Trophoblast cell (in vitro differentiated cells and primary cell): ENCODE results near the gene BRAP.
A peak's percentile ranks its signal among the peaks of the same experiment; 100 is the strongest.

ENCODE experiments used
- DNase-seq, 2 donors: peaks; one replicate each; pipeline ENCODE4 v3.0.0-alpha.2; 2016
- H2AFZ ChIP-seq: 2 replicates; pipeline ENCODE4 v1.6.1; 2013; ENCODE audit warnings: low read length, moderate library complexity, mild to moderate bottlenecking; ENCODE audit not compliant: insufficient read depth, poor library complexity
- H2AK5ac ChIP-seq: 2 replicates; pipeline ENCODE4 v1.6.1; 2013; ENCODE audit warnings: mild to moderate bottlenecking, low read length
- H2BK120ac ChIP-seq: 2 replicates; pipeline ENCODE4 v1.6.1; 2013; ENCODE audit warnings: low read length, mild to moderate bottlenecking, moderate library complexity; ENCODE audit not compliant: insufficient read depth, poor library complexity
- H2BK12ac ChIP-seq: 2 replicates; pipeline ENCODE4 v1.6.1; 2013; ENCODE audit warnings: mild to moderate bottlenecking, low read length, moderate library complexity
- H2BK5ac ChIP-seq: 2 replicates; pipeline ENCODE4 v1.6.1; 2013; ENCODE audit warnings: low read length, low read depth, moderate library complexity, mild to moderate bottlenecking; ENCODE audit not compliant: poor library complexity
- H3K14ac ChIP-seq: 2 replicates; pipeline ENCODE4 v1.6.1; 2013; ENCODE audit warnings: mild to moderate bottlenecking, low read length
- H3K18ac ChIP-seq: 2 replicates; pipeline ENCODE4 v1.6.1; 2013; ENCODE audit warnings: mild to moderate bottlenecking, low read length
- H3K23ac ChIP-seq: 2 replicates; pipeline ENCODE4 v1.6.1; 2013; ENCODE audit warnings: low read length
- H3K27ac ChIP-seq: 2 replicates; pipeline ENCODE4 v1.5.1; 2013; ENCODE audit warnings: low read depth, mild to moderate bottlenecking, inconsistent platforms, low read length, moderate library complexity
- H3K27me3 ChIP-seq: 2 replicates; pipeline ENCODE4 v1.6.1; 2013; ENCODE audit warnings: inconsistent platforms, mild to moderate bottlenecking, low read length, moderate library complexity; ENCODE audit not compliant: insufficient read depth
- H3K36me3 ChIP-seq, 2 experiments: 1 replicate in 1 of 2; 2 replicates in 1 of 2; pipeline ENCODE4 v1.6.1; 2013; ENCODE audit warnings: low read length in 2 of 2, mild to moderate bottlenecking in 2 of 2, moderate library complexity in 1 of 2; ENCODE audit not compliant: insufficient read depth in 2 of 2, control insufficient read depth in 1 of 2
- H3K4ac ChIP-seq: 2 replicates; pipeline ENCODE4 v1.6.1; 2013; ENCODE audit warnings: low read depth, mild to moderate bottlenecking, low read length, moderate library complexity
- H3K4me1 ChIP-seq, 2 experiments: 1 replicate in 1 of 2; 2 replicates in 1 of 2; pipeline ENCODE4 v1.6.1; 2013; ENCODE audit warnings: low read length in 2 of 2, mild to moderate bottlenecking in 2 of 2, moderate library complexity in 1 of 2; ENCODE audit not compliant: insufficient read depth in 2 of 2, control insufficient read depth in 1 of 2
- H3K4me2 ChIP-seq: 2 replicates; pipeline ENCODE4 v1.6.1; 2013; ENCODE audit warnings: inconsistent platforms, mild to moderate bottlenecking, low read length, moderate library complexity
- H3K4me3 ChIP-seq: 2 replicates; pipeline ENCODE4 v1.5.1; 2013; ENCODE audit warnings: mild to moderate bottlenecking, low read depth, low read length, inconsistent platforms
- H3K79me1 ChIP-seq: one replicate; pipeline ENCODE4 v1.6.1; 2013; ENCODE audit warnings: low read length
- H3K79me2 ChIP-seq: 2 replicates; pipeline ENCODE4 v1.6.1; 2013; ENCODE audit warnings: low read length, mild to moderate bottlenecking; ENCODE audit not compliant: control insufficient read depth, insufficient read depth, poor library complexity
- H3K9ac ChIP-seq: 2 replicates; pipeline ENCODE4 v1.6.1; 2013; ENCODE audit warnings: mild to moderate bottlenecking, low read length
- H3K9me3 ChIP-seq: 2 replicates; pipeline ENCODE4 v1.6.1; 2013; ENCODE audit warnings: low read depth, mild to moderate bottlenecking, control low read depth, inconsistent platforms, low read length; ENCODE audit not compliant: insufficient read depth
- H4K12ac ChIP-seq: 2 replicates; pipeline ENCODE4 v1.6.1; 2013; ENCODE audit warnings: low read depth, mild to moderate bottlenecking, low read length, moderate library complexity
- H4K8ac ChIP-seq: 2 replicates; pipeline ENCODE4 v1.6.1; 2013; ENCODE audit warnings: low read depth, mild to moderate bottlenecking, low read length, moderate library complexity
- H4K91ac ChIP-seq: one replicate; pipeline ENCODE4 v1.6.1; 2013; ENCODE audit warnings: low read depth, mild to moderate bottlenecking, low read length, moderate library complexity
- WGBS: extraction: QIAGEN DNeasy Blood & Tissue Kit; methylation state at CpG from one replicate; pipeline ENCODE4 v1.1.7; 2013; ENCODE audit warnings: missing lambda C conversion rate; ENCODE audit not compliant: insufficient read length, insufficient coverage; ENCODE audit errors: extremely low coverage; 5-methylcytosine and 5-hydroxymethylcytosine counted together

The BRAP gene

GRCh38 chr12:111715279-111715678 is 29.5 kb upstream of the BRAP start:
- H2AFZ ChIP-seq, result no peak overlapping the region
- no peak overlapping the region for H3K9ac ChIP-seq
- no peak overlapping the region for H3K4me3 ChIP-seq
- DNase-seq, result peak; percentile 20 to 65
- no peak overlapping the region for H4K8ac ChIP-seq
- H4K91ac ChIP-seq, result no peak overlapping the region
- H3K14ac ChIP-seq, result no peak overlapping the region
- no peak overlapping the region for H4K12ac ChIP-seq
- H2BK120ac ChIP-seq, result no peak overlapping the region
- H3K36me3 ChIP-seq, result peaks cover 20 to 24% of the 10 kb centered on the region in 2 experiments
- H3K18ac ChIP-seq, result no peak overlapping the region
- no peaks in the 10 kb centered on the region for H3K4me1 ChIP-seq
- no peak overlapping the region for H3K23ac ChIP-seq
- no peak overlapping the region for H2AK5ac ChIP-seq
- no peaks in the 10 kb centered on the region for H3K79me2 ChIP-seq
- H3K27ac ChIP-seq, result no peak overlapping the region
- no peaks in the 10 kb centered on the region for H3K27me3 ChIP-seq
- H2BK12ac ChIP-seq, result no peak overlapping the region
- no peaks in the 10 kb centered on the region for H3K79me1 ChIP-seq
- no peaks in the 10 kb centered on the region for H3K9me3 ChIP-seq
- no CpG with 5 or more reads among the region's 4 CpGs for WGBS
- no peak overlapping the region for H2BK5ac ChIP-seq
- no peak overlapping the region for H3K4me2 ChIP-seq
- no peak overlapping the region for H3K4ac ChIP-seq

GRCh38 chr12:111706145-111706544 is 20.4 kb upstream of the BRAP start:
- no peak overlapping the region for H4K12ac ChIP-seq
- WGBS, result no CpG with 5 or more reads among the region's 6 CpGs

GRCh38 chr12:111705672-111706071 is 19.9 kb upstream of the BRAP start:
- H3K23ac ChIP-seq, result no peak overlapping the region
- H3K27ac ChIP-seq, result no peak overlapping the region
- H3K18ac ChIP-seq, result no peak overlapping the region
- H3K79me1 ChIP-seq, result no peaks in the 10 kb centered on the region
- no CpG with 5 or more reads among the region's 5 CpGs for WGBS
- H2BK12ac ChIP-seq, result no peak overlapping the region
- H4K12ac ChIP-seq, result no peak overlapping the region
- DNase-seq, result peak in 1 of 2 donors; percentile 25
- no peak overlapping the region for H4K91ac ChIP-seq
- H2AFZ ChIP-seq, result no peak overlapping the region
- H3K79me2 ChIP-seq, result no peaks in the 10 kb centered on the region
- no peaks in the 10 kb centered on the region for H3K4me1 ChIP-seq
- no peak overlapping the region for H3K4me2 ChIP-seq
- H3K4me3 ChIP-seq, result no peak overlapping the region
- H2BK120ac ChIP-seq, result no peak overlapping the region
- no peak overlapping the region for H4K8ac ChIP-seq
- no peak overlapping the region for H3K14ac ChIP-seq
- peaks cover 14 to 23% of the 10 kb centered on the region in 2 experiments for H3K36me3 ChIP-seq
- H2AK5ac ChIP-seq, result no peak overlapping the region
- H2BK5ac ChIP-seq, result no peak overlapping the region
- no peak overlapping the region for H3K4ac ChIP-seq
- H3K27me3 ChIP-seq, result no peaks in the 10 kb centered on the region
- no peak overlapping the region for H3K9ac ChIP-seq
- no peaks in the 10 kb centered on the region for H3K9me3 ChIP-seq

More at GRCh38 chr12:111706145-111706544, 20.4 kb upstream of the BRAP start:
- no peaks in the 10 kb centered on the region for H3K9me3 ChIP-seq
- H2BK5ac ChIP-seq, result no peak overlapping the region
- no peak overlapping the region for H3K27ac ChIP-seq
- no peak for DNase-seq
- H3K27me3 ChIP-seq, result no peaks in the 10 kb centered on the region
- H3K9ac ChIP-seq, result no peak overlapping the region
- peaks cover 15 to 23% of the 10 kb centered on the region in 2 experiments for H3K36me3 ChIP-seq
- no peak overlapping the region for H4K91ac ChIP-seq
- no peak overlapping the region for H3K4me2 ChIP-seq
- H3K4me1 ChIP-seq, result no peaks in the 10 kb centered on the region
- H3K4ac ChIP-seq, result no peak overlapping the region
- no peak overlapping the region for H3K23ac ChIP-seq
- no peak overlapping the region for H4K8ac ChIP-seq
- H2AK5ac ChIP-seq, result no peak overlapping the region
- H2BK120ac ChIP-seq, result no peak overlapping the region
- no peaks in the 10 kb centered on the region for H3K79me1 ChIP-seq
- no peak overlapping the region for H3K14ac ChIP-seq
- H3K4me3 ChIP-seq, result no peak overlapping the region
- H2BK12ac ChIP-seq, result no peak overlapping the region
- no peaks in the 10 kb centered on the region for H3K79me2 ChIP-seq
- no peak overlapping the region for H3K18ac ChIP-seq
- H2AFZ ChIP-seq, result no peak overlapping the region

GRCh38 chr12:111699962-111700361 is 14.2 kb upstream of the BRAP start:
- no peak for DNase-seq

More at GRCh38 chr12:111699962-111700361, 14.2 kb upstream of the BRAP start:
- Histone ChIP-seq H3K18ac (no peak overlapping the region), H2AFZ (no peak overlapping the region), H3K4me3 (no peak overlapping the region), H4K8ac (no peak overlapping the region), H3K79me1 (no peaks in the 10 kb centered on the region), H3K4me2 (no peak overlapping the region), H3K36me3 (peaks cover 12 to 22% of the 10 kb centered on the region in 2 experiments), H3K23ac (no peak overlapping the region), H3K4ac (no peak overlapping the region), H3K79me2 (no peaks in the 10 kb centered on the region), H4K91ac (no peak overlapping the region), H2BK5ac (no peak overlapping the region), H2BK120ac (no peak overlapping the region), H3K4me1 (no peaks in the 10 kb centered on the region), H3K9ac (no peak overlapping the region), H3K9me3 (no peaks in the 10 kb centered on the region), H4K12ac (no peak overlapping the region), H3K27me3 (no peaks in the 10 kb centered on the region), H2BK12ac (no peak overlapping the region), H3K27ac (no peak overlapping the region), H2AK5ac (no peak overlapping the region), H3K14ac (no peak overlapping the region)
- WGBS, result no CpG with 5 or more reads among the region's 2 CpGs
